CD4-positive, alpha-beta T cell treated with Interleukin-6 for 4 hours (primary cell): Measurements from ENCODE around the gene ZNF397.
"Not testable (repeated sequence)": the region's sequence is repeated elsewhere in the genome, so short reads cannot be mapped to it uniquely, and the experiment has no call there.

Experiments used
- DNase-seq: peaks from one replicate; pipeline ENCODE4 v3.0.0-alpha.2; 2020; ENCODE audit warnings: mixed read lengths

The ZNF397 gene

GRCh38 chr18:35240664-35241447 lies at the start of gene ZNF397:
TSS of gene ZNF397 (plus strand) at chr18:35241034. CDS start at chr18:35242471, 1,437 bp downstream.
- DNase-seq, result peak; percentile 97

- DNase-seq, result no peak
These were observed 49.2 kb upstream of the ZNF397 start for GRCh38 chr18:35191698-35192025.

- no peak for DNase-seq
These were observed 48.4 kb upstream of the ZNF397 start for GRCh38 chr18:35192415-35192814.

GRCh38 chr18:35193316-35193715 lies 47.5 kb upstream of the ZNF397 start:
- DNase-seq, result no peak

GRCh38 chr18:35197296-35197695 lies 43.5 kb upstream of the ZNF397 start:
- no peak for DNase-seq

- DNase-seq, result no peak
These were observed 39.4 kb upstream of the ZNF397 start for GRCh38 chr18:35201256-35201931.

- no peak for DNase-seq
These were observed 37.8 kb upstream of the ZNF397 start for GRCh38 chr18:35203067-35203466.

GRCh38 chr18:35205199-35205712 lies 35.6 kb upstream of the ZNF397 start:
- no peak for DNase-seq

- DNase-seq, result not testable (repeated sequence)
These were observed 34.9 kb upstream of the ZNF397 start for GRCh38 chr18:35205746-35206458.

- DNase-seq, result no peak
These were observed 25.8 kb upstream of the ZNF397 start for GRCh38 chr18:35215026-35215425.

GRCh38 chr18:35216611-35217010 lies 24.2 kb upstream of the ZNF397 start:
- not testable (repeated sequence) for DNase-seq

- not testable (repeated sequence) for DNase-seq
These were observed 21.5 kb upstream of the ZNF397 start for GRCh38 chr18:35219331-35219730.

GRCh38 chr18:35220424-35220823 lies 20.4 kb upstream of the ZNF397 start:
- DNase-seq, result no peak

GRCh38 chr18:35223797-35224196 lies 17.0 kb upstream of the ZNF397 start:
- no peak for DNase-seq

- no peak for DNase-seq
These were observed 13.6 kb upstream of the ZNF397 start for GRCh38 chr18:35227254-35227653.

GRCh38 chr18:35231052-35231451 lies 9.8 kb upstream of the ZNF397 start:
- DNase-seq, result peak; percentile 86

GRCh38 chr18:35236571-35237363 lies 4.1 kb upstream of the ZNF397 start:
- no peak for DNase-seq

GRCh38 chr18:35239314-35239713 lies 1.5 kb upstream of the ZNF397 start:
- no peak for DNase-seq

GRCh38 chr18:35241448-35241804 lies 592 bp downstream of the ZNF397 start:
- DNase-seq, result no peak

GRCh38 chr18:35242426-35242825 lies 1.6 kb downstream of the ZNF397 start:
- no peak for DNase-seq

- DNase-seq, result no peak
These were observed 3.8 kb downstream of the ZNF397 start for GRCh38 chr18:35244671-35245070.

- no peak for DNase-seq
These were observed 5.0 kb downstream of the ZNF397 start for GRCh38 chr18:35245719-35246317.
